ENCODE results near the gene WWP2. TPM values are rescaled to one million over a fixed set of nuclear protein-coding genes. Genes with fewer than 3 reads are reported as not detected.

Gene WWP2
- total and polyA plus RNA-seq, 2 donors (not counting 3 experiments of a cell fraction or from before 2014, with no cell fraction given), result 17.9 to 44.9 TPM

GRCh38 chr16:69798466-69798865 is 36.3 kb downstream of the WWP2 start:
- Histone ChIP-seq H4K20me1 (replicated peaks; ENCODE audit: control insufficient read depth, extremely low read depth, insufficient read depth, low read length) (no peaks in the 10 kb centered on the region), H3K36me3 (ENCODE audit: control insufficient read depth in 2 of 2, extremely low read depth in 1 of 2, insufficient read depth in 2 of 2, low read length in 2 of 2) (peaks cover 0 to 7% of the 10 kb centered on the region in 2 experiments), H3K79me2 (ENCODE audit: control insufficient read depth, insufficient read depth, low read length) (no peaks in the 10 kb centered on the region), H3K9me3 (replicated peaks; ENCODE audit: control insufficient read depth, insufficient read depth, low read length) (no peaks in the 10 kb centered on the region), H3K27ac (ENCODE audit: insufficient read depth, low read depth, low read length) (no peak overlapping the region), H3K4me3 (replicated peaks in 1 of 3; ENCODE audit: insufficient read depth in 1 of 3, low read depth in 1 of 3, low read length in 3 of 3) (no peak overlapping the region), H3K9ac (replicated peaks; ENCODE audit: extremely low read depth, insufficient read depth, low read length) (no peak overlapping the region), H3K4me2 (ENCODE audit: insufficient read depth, low read length) (no peak overlapping the region), H3K27me3 (ENCODE audit: control insufficient read depth in 2 of 2, insufficient read depth in 2 of 2, low read length in 2 of 2) (no peaks in the 10 kb centered on the region), H3K9me1 (replicated peaks; ENCODE audit: control insufficient read depth, extremely low read depth, insufficient read depth, low read length) (no peaks in the 10 kb centered on the region), H2AFZ (ENCODE audit: low read depth, low read length) (no peak overlapping the region), H3K4me1 (ENCODE audit: control insufficient read depth, extremely low read depth, insufficient read depth, low read length) (no peaks in the 10 kb centered on the region)
- CTCF ChIA-PET, result interaction anchor here (0.8 to 14.2 kb wide), 7 partner anchors 44 to 129 kb away, joined by 3 to 320 read pairs (median 4); no protein-coding TSS in a partner anchor
- POLR2A ChIA-PET, result no interaction called here
- dilution Hi-C loops (cut with MboI; ENCODE audit: extremely low pct_ligation_motif_present, low sequenced_read_pairs), result no loop called here
- DNase-seq (ENCODE audit: low read depth, low spot score), result no peak
- peak in 1 of 2 donors; percentile 9 for TF ChIP-seq CTCF (IDR thresholded peaks at IDR 0.05; ENCODE audit: extremely low read depth in 1 of 2, insufficient read depth in 1 of 2, low read depth in 1 of 2, low read length in 2 of 2)
- TF ChIP-seq JUN (IDR thresholded peaks at IDR 0.05; ENCODE audit: borderline replicate concordance, insufficient read depth, insufficient read length, low read depth), result no peak
- no peak for FAIRE-seq
- BruUV-seq (replicated peaks), result no TSS peak
- intact Hi-C loops (cut with micrococcal nuclease), result no loop called here

GRCh38 chr16:69799611-69800031 is 37.5 kb downstream of the WWP2 start:
- Histone ChIP-seq H3K79me2 (ENCODE audit: control insufficient read depth, insufficient read depth, low read length) (no peaks in the 10 kb centered on the region), H3K9ac (replicated peaks; ENCODE audit: extremely low read depth, insufficient read depth, low read length) (no peak overlapping the region), H3K4me1 (ENCODE audit: control insufficient read depth, extremely low read depth, insufficient read depth, low read length) (no peaks in the 10 kb centered on the region), H2AFZ (ENCODE audit: low read depth, low read length) (no peak overlapping the region), H3K4me2 (ENCODE audit: insufficient read depth, low read length) (no peak overlapping the region), H3K4me3 (replicated peaks in 1 of 3; ENCODE audit: insufficient read depth in 1 of 3, low read depth in 1 of 3, low read length in 3 of 3) (no peak overlapping the region), H3K36me3 (ENCODE audit: control insufficient read depth in 2 of 2, extremely low read depth in 1 of 2, insufficient read depth in 2 of 2, low read length in 2 of 2) (peaks cover 0 to 7% of the 10 kb centered on the region in 2 experiments), H3K27ac (ENCODE audit: insufficient read depth, low read depth, low read length) (no peak overlapping the region), H4K20me1 (replicated peaks; ENCODE audit: control insufficient read depth, extremely low read depth, insufficient read depth, low read length) (no peaks in the 10 kb centered on the region), H3K9me1 (replicated peaks; ENCODE audit: control insufficient read depth, extremely low read depth, insufficient read depth, low read length) (no peaks in the 10 kb centered on the region), H3K9me3 (replicated peaks; ENCODE audit: control insufficient read depth, insufficient read depth, low read length) (no peaks in the 10 kb centered on the region), H3K27me3 (ENCODE audit: control insufficient read depth in 2 of 2, insufficient read depth in 2 of 2, low read length in 2 of 2) (no peaks in the 10 kb centered on the region)
- intact Hi-C loops (cut with micrococcal nuclease) (no loop called here), dilution Hi-C loops (cut with MboI; ENCODE audit: extremely low pct_ligation_motif_present, low sequenced_read_pairs) (no loop called here)
- POLR2A ChIA-PET, result interaction anchor here (0.7 kb wide), 1 partner anchor 272 kb away, joined by 3 read pairs; no protein-coding TSS in a partner anchor
- no TSS peak for BruUV-seq (replicated peaks)
- no peak for TF ChIP-seq GATA2 (IDR thresholded peaks at IDR 0.05; ENCODE audit: insufficient read depth, insufficient read length, low read depth, low read length)
- no peak for TF ChIP-seq POLR2AphosphoS5 (IDR thresholded peaks at IDR 0.05; ENCODE audit: insufficient read depth, low read depth, low read length)
- no peak for TF ChIP-seq POLR2A (IDR thresholded peaks at IDR 0.05; ENCODE audit: low read depth, low read length)
- TF ChIP-seq JUN (IDR thresholded peaks at IDR 0.05; ENCODE audit: borderline replicate concordance, insufficient read depth, insufficient read length, low read depth), result no peak
- no peak for TF ChIP-seq EZH2 (IDR thresholded peaks at IDR 0.05; ENCODE audit: borderline replicate concordance, low read depth, low read length, severe bottlenecking)
- no peak for TF ChIP-seq MYC (IDR thresholded peaks at IDR 0.05; ENCODE audit: low read depth, low read length)
- no peak for TF ChIP-seq FOS (IDR thresholded peaks at IDR 0.05; ENCODE audit: borderline replicate concordance, insufficient read depth, low read length)
- FAIRE-seq (no peak), DNase-seq (ENCODE audit: low read depth, low spot score) (no peak)
- CTCF ChIA-PET, result interaction anchor here (0.6 to 14.2 kb wide), 3 partner anchors 13 to 357 kb away, joined by 3 to 320 read pairs (median 3); no protein-coding TSS in a partner anchor

Data from endothelial cell of umbilical vein (primary cell).